ENCODE data around the gene MYBPH.

MYBPH gene

DNA sequence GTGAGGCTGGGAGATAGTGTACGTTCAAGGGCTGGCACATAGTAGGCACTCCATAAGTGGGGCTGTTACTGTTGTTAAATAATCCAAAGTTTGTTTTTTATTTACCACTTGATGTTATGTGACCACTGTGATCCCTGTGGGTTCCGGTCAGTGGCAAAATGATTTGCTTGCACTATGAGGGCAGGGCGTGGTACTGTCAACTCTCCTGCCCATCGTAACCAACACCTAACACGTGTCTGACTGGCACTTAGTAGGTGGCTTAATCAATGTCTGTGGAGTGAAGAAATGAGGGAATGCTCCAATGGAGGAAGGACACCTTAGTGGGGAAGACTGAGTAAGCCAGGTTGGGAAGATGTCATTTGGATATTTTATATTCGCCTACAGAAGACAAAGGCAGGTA, 33.5 kb downstream of the MYBPH start:
- no peaks in the 10 kb centered on the region for H3K27me3 ChIP-seq (ENCODE audit: insufficient read depth, low read length)
- H3K9me3 ChIP-seq (ENCODE audit: low read length) = no peaks in the 10 kb centered on the region
- H2AFZ ChIP-seq (ENCODE audit: low read depth, low read length) = no peak overlapping the region
- H3K36me3 ChIP-seq (ENCODE audit: insufficient read depth, low read length) = no peaks in the 10 kb centered on the region
- H3K4me1 ChIP-seq (ENCODE audit: insufficient read depth, low read length) = peaks cover 3% of the 10 kb centered on the region
- H3K4me3 ChIP-seq (ENCODE audit: low read length) = no peak overlapping the region

DNA sequence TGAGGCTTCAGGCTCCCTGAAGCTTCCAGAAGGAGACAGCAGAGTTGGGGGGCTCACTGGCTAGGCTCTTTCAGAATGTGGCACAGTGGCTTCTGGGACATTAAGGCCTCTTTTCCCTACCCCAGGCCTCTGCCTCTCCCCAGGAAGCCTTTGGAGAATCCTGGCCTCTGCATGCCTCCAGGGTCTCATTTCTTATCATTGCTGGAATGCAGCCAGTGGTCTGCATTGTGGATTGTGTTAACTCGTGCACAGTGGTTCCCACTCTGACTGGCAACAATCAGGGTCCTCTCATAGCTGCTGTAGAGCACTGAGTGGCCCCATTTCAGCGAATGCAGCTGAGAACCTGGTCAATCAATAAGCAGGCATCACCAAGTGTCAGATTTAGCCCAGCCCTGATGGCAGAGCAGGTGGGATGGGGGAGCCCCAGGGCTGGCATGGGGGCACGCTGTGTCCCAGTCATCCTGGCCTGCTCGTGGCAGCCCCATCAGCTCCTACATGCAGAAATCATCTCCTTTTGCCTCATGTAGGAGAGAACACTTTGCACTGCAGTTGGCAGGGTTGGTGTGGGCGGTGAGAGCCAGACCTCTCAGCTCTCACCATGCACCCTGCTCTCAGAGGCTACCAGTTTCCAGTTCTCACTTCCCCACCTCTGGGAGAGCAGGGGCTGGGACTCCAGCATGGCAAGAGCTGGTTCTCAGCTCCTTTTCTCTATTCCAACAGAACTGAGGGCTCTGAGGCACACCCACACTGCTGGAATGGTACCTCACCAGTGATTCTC, 34.7 kb downstream of the MYBPH start:
- no peak overlapping the region for H3K4me3 ChIP-seq (ENCODE audit: low read length)
- no peaks in the 10 kb centered on the region for H3K4me1 ChIP-seq (ENCODE audit: insufficient read depth, low read length)
- H3K36me3 ChIP-seq (ENCODE audit: insufficient read depth, low read length) = no peaks in the 10 kb centered on the region
- no peaks in the 10 kb centered on the region for H3K9me3 ChIP-seq (ENCODE audit: low read length)
- no peak overlapping the region for H2AFZ ChIP-seq (ENCODE audit: low read depth, low read length)
- no peaks in the 10 kb centered on the region for H3K27me3 ChIP-seq (ENCODE audit: insufficient read depth, low read length)

DNA sequence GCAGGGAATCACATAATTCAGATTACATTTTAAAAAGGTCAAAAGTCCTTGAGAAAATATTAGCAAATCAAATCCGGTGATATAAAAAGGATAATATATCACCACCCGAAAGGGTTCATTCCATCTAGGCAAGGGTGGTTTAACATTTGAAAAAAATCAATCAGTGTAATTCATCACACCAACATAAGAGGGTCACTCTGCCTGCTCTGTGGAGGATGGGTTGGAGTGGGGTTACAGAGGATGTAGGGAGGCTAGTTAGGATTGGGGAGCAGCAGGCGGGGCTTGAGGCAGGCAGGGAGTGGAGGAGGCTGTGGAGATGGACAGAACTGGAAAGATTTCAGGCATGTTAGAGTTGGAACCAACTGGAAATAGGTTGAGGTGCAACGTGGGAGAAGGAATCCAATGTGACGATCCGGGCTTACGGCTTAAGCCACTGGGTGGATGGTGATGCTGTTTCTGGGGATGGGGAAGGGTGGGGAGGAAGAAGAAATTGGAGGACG, 35.6 kb downstream of the MYBPH start:
- no peaks in the 10 kb centered on the region for H3K36me3 ChIP-seq (ENCODE audit: insufficient read depth, low read length)
- no peaks in the 10 kb centered on the region for H3K4me1 ChIP-seq (ENCODE audit: insufficient read depth, low read length)
- no peaks in the 10 kb centered on the region for H3K9me3 ChIP-seq (ENCODE audit: low read length)
- H3K27me3 ChIP-seq (ENCODE audit: insufficient read depth, low read length) = no peaks in the 10 kb centered on the region
- H3K4me3 ChIP-seq (ENCODE audit: low read length) = no peak overlapping the region
- H2AFZ ChIP-seq (ENCODE audit: low read depth, low read length) = no peak overlapping the region

DNA sequence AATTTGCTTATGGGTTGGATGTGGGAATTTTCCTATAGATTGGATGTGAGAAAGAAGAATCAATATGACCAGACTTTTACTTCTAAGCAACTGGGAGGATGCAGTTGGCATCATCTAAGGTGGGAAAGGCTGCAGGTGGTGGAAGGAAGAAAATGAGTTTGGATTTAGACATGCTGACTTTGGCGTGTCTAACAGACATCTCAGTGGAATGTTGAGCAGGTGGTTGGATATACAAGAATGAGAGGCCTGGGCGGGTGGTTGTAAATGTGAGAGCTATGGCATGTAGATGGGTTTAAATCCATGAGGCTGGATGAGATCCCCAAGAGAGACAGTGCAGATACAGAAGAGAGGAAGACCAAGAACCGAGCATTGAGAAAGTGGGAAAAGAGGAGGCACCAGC, 37.6 kb downstream of the MYBPH start:
- Histone ChIP-seq H3K27me3 (ENCODE audit: insufficient read depth, low read length) (no peaks in the 10 kb centered on the region), H3K9me3 (ENCODE audit: low read length) (no peaks in the 10 kb centered on the region), H3K36me3 (ENCODE audit: insufficient read depth, low read length) (no peaks in the 10 kb centered on the region), H3K4me1 (ENCODE audit: insufficient read depth, low read length) (no peaks in the 10 kb centered on the region), H2AFZ (ENCODE audit: low read depth, low read length) (no peak overlapping the region), H3K4me3 (ENCODE audit: low read length) (no peak overlapping the region)

DNA sequence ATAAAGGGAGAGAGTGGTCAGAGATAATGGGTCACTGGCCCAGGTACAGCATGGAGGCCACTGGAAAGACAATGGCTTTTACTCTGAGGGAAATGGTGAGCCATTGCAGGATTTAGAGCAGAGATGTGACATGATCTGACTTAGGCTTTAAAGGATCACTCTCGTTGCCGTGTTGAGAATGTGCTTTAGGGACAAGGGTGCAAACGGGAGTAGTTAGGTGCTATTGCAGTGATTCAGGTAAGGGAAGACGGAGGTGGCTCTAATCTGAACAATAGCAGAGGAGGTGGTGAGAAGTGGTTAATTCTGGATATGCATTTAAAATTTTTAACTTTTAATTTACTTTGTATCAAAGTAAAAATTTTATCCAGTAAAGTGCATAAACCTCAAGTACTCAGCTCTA, 38.3 kb downstream of the MYBPH start:
- no peaks in the 10 kb centered on the region for H3K4me1 ChIP-seq (ENCODE audit: insufficient read depth, low read length)
- H3K9me3 ChIP-seq (ENCODE audit: low read length) = no peaks in the 10 kb centered on the region
- no peak overlapping the region for H3K4me3 ChIP-seq (ENCODE audit: low read length)
- H3K27me3 ChIP-seq (ENCODE audit: insufficient read depth, low read length) = no peaks in the 10 kb centered on the region
- no peak overlapping the region for H2AFZ ChIP-seq (ENCODE audit: low read depth, low read length)
- no peaks in the 10 kb centered on the region for H3K36me3 ChIP-seq (ENCODE audit: insufficient read depth, low read length)

DNA sequence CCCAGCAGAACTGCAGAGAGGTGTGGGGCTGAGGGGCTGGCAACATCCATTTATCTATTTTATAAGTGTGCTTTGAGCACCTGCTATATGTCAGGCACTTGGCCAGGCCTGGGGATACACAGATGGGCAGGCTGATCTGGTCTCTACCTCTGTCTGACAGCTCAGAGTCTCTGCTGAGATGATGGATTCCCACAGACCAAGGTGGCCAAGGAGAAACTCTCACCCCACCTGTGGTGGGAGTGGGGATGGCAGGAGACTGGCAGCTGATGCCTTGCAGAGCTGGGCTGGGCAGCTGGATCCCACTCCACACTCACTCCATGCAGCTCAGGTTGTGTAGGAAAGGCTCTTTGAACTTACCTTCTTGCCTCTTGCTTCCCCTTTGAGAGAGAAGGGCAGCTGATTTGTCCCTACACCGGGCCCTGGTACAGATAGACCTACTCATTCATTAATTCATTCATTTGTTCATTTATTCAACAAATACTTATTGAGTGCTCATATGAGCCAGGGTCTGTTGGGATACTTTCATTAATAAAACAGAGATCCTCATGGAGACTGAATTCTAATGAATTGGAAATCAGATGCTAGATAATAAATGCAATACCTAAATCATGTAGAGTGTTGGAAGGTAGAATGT, 39.1 kb downstream of the MYBPH start:
- H3K36me3 ChIP-seq (ENCODE audit: insufficient read depth, low read length) = no peaks in the 10 kb centered on the region
- no peak overlapping the region for H3K4me3 ChIP-seq (ENCODE audit: low read length)
- no peaks in the 10 kb centered on the region for H3K9me3 ChIP-seq (ENCODE audit: low read length)
- H3K27me3 ChIP-seq (ENCODE audit: insufficient read depth, low read length) = no peaks in the 10 kb centered on the region
- no peak overlapping the region for H2AFZ ChIP-seq (ENCODE audit: low read depth, low read length)
- no peaks in the 10 kb centered on the region for H3K4me1 ChIP-seq (ENCODE audit: insufficient read depth, low read length)

DNA sequence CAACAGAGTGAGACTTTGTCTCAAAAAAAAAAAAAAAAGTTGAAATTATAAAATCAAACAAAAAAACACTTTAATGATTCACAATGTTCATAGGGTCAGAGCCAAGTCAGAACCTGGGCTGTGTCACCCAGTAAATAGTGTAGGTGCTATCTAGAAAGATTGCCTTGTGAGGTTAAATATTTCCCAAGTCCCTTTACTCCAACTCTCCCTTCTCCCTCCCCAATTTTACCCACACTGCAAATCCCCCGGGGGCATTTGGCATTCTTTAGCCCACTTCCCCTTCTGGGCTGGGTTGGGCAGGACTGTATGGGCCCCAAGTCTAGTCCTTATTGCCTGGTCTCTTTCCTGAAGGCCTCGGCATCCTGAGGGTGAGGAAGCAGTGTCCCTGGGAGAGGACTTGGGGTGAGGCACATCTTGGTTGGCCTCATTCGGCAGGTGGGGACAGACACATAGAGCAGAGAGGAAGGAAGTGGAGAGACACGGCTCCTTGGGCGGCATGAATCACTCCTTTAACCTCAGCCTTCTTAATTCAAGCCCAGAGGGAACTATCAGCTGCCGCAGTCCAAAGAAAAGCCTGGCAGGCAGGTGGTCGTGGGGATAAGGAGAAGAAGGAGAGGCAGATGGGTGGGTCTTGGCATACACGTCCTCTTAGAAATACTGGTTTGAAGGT, 39.9 kb downstream of the MYBPH start:
- H3K4me3 ChIP-seq (ENCODE audit: low read length) = no peak overlapping the region
- H2AFZ ChIP-seq (ENCODE audit: low read depth, low read length) = no peak overlapping the region
- no peaks in the 10 kb centered on the region for H3K4me1 ChIP-seq (ENCODE audit: insufficient read depth, low read length)
- H3K36me3 ChIP-seq (ENCODE audit: insufficient read depth, low read length) = no peaks in the 10 kb centered on the region
- H3K9me3 ChIP-seq (ENCODE audit: low read length) = no peaks in the 10 kb centered on the region
- no peaks in the 10 kb centered on the region for H3K27me3 ChIP-seq (ENCODE audit: insufficient read depth, low read length)

DNA sequence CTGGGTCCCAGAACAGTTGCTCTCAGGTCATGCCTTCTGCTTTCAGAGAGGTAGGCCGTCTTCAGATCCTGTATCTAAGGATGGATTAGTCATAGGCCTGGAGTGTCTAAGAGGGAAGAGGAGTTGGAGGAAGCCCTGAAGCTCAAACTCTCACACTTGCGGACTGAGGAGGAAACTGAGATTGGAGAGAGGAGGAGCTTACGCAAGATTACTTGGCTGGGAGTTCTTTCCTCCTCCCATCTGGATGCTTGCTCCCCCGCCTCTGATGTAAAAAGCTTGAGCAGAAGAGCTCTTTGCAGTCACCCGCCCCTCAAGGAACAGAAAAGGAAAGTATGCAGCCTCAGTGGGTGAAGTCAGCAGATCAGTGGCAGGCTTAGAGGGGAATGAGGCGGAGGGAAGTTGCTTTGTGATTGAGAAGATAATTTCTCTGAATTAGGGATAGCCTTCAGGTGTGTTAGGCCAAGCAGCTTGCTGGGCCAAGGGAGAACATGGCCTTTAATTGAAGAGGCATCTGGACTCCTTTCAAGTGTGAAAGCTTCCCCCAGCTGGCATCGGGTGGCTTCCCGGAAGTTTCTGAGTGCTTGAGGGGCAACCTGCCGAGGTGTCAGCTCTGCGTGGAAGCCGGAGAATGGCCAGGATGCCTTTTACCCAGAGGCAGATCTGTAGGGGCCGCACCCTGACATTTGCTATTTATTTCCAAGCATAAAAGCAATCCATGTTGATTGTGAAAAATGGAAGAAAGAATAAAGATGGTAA, 41.5 kb downstream of the MYBPH start:
- Histone ChIP-seq H3K9me3 (ENCODE audit: low read length) (no peaks in the 10 kb centered on the region), H3K4me1 (ENCODE audit: insufficient read depth, low read length) (no peaks in the 10 kb centered on the region), H2AFZ (ENCODE audit: low read depth, low read length) (no peak overlapping the region), H3K4me3 (ENCODE audit: low read length) (no peak overlapping the region), H3K27me3 (ENCODE audit: insufficient read depth, low read length) (no peaks in the 10 kb centered on the region), H3K36me3 (ENCODE audit: insufficient read depth, low read length) (no peaks in the 10 kb centered on the region)

DNA sequence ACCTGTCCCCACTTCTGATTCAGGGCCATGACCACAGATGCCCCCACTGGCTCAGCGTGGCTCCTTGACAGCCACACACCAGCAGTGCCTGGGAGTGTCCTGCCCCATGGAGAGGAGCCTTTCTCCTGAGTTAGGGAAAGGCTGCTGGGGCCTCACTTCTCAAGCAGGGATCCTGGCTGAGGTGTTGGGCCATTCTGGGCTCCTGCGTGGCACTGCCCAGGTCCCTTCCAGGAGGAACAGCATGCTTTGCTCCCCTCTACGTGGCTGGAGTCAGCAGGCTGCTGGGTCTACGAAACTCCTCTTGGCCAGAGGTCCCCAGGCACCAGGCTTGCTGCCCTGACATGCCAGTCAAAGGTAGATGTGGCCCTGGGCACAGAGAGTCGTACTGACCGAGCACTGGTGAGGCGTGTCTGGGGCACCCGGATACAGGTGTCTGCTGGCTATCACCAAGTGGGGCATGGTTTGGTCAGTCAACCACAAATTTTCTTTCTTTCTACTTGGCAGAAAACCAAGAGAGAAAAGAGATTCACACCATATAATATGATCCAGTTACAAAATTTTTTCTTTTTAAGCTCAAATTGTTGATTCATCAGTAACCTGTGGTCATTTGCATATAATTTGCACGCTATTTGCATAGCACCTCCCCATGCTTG, 44.0 kb downstream of the MYBPH start:
- no peaks in the 10 kb centered on the region for H3K9me3 ChIP-seq (ENCODE audit: low read length)
- H3K36me3 ChIP-seq (ENCODE audit: insufficient read depth, low read length) = no peaks in the 10 kb centered on the region
- H2AFZ ChIP-seq (ENCODE audit: low read depth, low read length) = no peak overlapping the region
- H3K4me3 ChIP-seq (ENCODE audit: low read length) = no peak overlapping the region
- peaks cover 4% of the 10 kb centered on the region for H3K4me1 ChIP-seq (ENCODE audit: insufficient read depth, low read length)
- H3K27me3 ChIP-seq (ENCODE audit: insufficient read depth, low read length) = peaks cover 22% of the 10 kb centered on the region

DNA sequence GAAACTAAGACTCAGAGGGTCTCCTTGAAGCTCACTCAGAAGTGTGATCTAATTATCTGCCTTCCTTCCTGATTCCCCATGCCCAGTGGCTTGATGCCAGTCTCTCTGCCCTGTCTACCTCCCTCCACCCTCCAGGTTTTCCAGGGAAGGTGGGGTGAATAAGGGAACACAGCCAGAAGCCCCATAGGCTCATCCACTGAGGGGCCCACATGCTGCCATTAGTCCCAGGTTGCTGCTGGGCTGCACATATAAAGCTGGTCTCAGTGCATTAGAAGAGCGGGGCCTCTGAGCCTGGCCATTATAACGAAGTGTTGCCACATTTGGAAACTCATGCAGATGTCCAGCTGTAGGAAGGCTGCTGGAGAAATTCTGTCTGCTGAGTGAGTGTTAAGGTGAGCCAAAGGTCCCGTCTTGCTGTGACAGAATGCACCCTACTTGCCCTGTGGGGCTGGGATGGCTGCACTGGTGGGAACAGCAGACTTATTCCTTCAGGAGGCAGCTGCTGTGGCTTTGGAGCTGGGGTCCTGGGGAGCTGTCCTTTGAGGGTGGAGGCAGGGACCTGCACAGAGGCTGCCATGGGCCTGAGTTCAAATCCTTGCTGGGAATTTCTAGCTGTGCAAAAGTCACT, 45.2 kb downstream of the MYBPH start:
- no peaks in the 10 kb centered on the region for H3K9me3 ChIP-seq (ENCODE audit: low read length)
- H3K4me3 ChIP-seq (ENCODE audit: low read length) = no peak overlapping the region
- H3K27me3 ChIP-seq (ENCODE audit: insufficient read depth, low read length) = peaks cover 31% of the 10 kb centered on the region
- peaks cover 4% of the 10 kb centered on the region for H3K4me1 ChIP-seq (ENCODE audit: insufficient read depth, low read length)
- H2AFZ ChIP-seq (ENCODE audit: low read depth, low read length) = no peak overlapping the region
- no peaks in the 10 kb centered on the region for H3K36me3 ChIP-seq (ENCODE audit: insufficient read depth, low read length)

DNA sequence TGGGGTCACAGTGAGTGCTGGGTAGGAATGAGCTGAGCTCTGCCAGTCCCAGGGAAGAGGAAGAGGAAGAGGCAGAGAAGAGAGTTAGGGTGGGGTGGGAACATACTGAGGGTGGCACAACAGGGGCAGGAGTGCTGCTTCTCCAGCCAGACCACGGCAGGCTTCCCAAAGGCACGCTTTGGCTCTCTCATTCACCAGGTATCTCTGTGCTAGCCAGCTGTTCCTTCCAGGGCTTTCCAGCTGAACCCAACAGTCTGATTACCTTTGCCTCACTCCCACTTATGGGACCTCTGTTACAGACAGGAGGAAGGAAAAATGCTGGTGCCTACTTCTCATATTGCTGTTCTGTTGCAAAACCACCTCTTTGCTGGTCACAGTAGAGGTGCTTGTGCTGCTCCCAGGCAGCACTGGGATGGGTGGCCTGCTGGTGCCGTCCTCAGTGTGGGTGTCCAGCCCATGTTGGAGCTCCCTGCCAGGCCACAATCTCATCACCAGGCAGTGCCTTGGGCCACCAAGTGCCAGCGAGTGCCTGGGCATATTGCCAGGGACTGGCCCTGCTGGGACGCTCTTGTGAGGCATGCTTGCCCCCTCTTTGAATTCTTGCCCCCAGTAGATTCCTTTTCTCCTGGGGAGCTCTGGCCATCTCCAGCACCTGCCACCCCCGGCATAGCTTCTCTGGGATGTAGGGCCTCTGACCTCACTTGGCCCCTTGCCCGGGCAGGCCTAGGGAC, 46.0 kb downstream of the MYBPH start:
- Histone ChIP-seq H3K36me3 (ENCODE audit: insufficient read depth, low read length) (no peaks in the 10 kb centered on the region), H3K4me3 (ENCODE audit: low read length) (no peak overlapping the region), H2AFZ (ENCODE audit: low read depth, low read length) (no peak overlapping the region), H3K4me1 (ENCODE audit: insufficient read depth, low read length) (peaks cover 4% of the 10 kb centered on the region), H3K9me3 (ENCODE audit: low read length) (no peaks in the 10 kb centered on the region), H3K27me3 (ENCODE audit: insufficient read depth, low read length) (peaks cover 39% of the 10 kb centered on the region)

Measured in neuron (in vitro differentiated cells).